Fibroblast of skin of left quadriceps (primary cell): ENCODE measurements around the gene CBX4.

ENCODE experiments used
- DNase-seq, 2 experiments: peaks; one replicate each; pipeline ENCODE4 v3.0.0-alpha.2; 2013; ENCODE audit warnings: low read depth in 2 of 2

Gene CBX4

DNA sequence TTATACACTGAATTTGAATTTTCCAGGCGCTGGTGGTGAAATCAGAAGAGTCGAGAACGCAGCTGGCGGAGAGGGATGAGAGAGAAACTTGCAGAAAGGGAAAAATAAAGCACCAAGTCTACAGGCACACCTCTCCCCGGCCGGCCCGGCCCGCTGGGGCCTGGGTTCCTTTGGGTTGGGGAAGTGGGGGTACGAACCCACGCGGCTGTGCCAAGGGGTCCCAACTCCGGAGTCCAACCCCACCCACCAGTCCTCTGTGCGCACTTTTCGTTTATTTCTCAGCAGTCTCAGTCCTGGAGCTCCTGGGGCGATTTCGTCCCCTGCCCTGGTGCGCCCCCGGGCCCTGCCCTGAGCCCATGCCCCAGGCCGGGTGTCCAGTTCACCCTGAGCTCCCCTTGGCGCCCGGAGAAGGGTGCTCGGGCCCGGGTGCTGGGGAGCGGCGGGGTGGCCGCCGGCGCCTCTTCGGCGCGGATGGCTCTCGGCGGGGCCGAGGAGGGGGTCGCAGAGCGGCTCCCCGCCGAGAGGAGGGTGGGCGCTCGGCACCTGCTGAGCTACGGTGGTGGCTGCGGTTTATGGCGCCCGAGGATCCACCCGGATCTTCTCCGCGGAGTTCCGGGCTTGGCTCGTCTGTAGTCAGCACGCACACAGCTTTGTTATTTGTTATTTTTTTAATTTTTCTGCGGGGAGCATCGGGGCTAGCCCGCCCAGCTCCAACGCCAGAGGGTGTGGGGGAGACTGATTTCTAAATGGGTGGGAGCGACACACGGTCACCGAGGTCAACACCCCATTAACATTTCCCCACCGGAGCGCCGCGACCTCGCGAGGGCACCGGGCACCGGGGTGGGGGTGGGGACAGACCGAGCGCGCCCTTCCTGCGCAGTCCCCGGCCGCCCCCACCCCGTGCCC, 26.6 kb downstream of the CBX4 start:
- DNase-seq: no peak

DNA sequence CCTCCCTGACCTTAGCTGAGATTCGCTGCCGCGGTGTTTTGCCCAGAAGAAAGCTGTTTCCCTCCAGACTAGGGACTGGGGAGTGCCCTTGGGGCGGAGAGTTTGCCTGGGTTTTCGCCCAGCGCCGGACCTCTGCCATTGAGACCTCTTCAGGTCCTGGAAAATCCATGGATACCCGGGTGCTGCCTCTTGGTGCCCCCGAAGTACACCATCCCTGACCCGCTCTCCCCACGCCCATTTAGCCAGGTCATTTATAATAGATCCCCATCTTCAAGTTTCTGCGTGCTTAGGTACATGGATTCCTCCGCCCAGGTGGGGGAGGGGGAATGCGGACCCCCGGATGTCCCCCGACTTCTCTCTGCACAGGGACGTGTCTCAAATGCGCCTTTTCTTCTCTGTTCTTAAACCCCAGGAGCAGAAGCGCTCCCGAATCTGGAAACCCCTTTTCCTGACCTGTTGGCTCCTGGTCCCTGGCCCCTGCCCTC, 27.3 kb downstream of the CBX4 start:
- no peak for DNase-seq

DNA sequence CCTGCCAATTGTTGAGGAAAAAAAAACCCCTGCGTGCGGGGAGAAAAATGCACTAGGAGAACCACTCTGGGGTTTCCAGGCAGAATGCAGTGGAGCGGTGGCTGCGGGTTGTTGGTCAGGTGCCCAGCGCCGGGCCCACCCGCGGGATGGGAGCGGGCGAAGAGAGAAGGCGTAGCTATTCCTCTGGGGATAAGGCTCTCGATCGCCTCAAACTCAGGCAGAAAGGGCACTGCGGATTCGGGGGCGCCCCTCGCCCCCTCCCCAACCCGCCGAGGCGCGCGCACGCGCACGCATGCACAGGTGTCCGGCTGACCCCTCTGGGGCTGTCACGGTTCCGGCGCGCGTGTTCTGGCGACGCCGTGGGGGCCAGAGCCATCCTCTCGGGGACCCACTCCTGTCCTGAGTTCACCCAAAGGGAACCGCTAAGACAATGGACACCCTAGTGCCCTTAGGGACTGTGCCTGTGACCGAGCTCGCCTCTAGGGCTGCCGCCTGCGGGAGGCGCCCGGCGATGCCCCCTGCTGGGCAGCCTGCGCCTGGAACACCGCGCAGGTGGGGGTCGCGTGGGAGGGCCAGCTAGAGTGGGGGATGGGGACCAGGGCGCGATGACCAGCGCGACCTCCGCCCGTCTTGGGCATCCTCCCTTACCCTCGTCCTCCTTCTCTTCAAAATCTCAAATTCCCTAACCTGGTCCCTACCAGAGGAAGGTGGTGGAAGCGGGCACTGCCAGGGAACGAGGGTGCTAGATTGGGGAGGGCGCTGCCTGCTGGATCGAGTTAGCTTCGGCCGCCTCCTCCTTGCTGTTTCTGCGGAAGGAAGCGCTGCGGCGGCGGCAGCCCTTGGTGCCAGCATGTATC, 28.0 kb downstream of the CBX4 start:
- no peak for DNase-seq

DNA sequence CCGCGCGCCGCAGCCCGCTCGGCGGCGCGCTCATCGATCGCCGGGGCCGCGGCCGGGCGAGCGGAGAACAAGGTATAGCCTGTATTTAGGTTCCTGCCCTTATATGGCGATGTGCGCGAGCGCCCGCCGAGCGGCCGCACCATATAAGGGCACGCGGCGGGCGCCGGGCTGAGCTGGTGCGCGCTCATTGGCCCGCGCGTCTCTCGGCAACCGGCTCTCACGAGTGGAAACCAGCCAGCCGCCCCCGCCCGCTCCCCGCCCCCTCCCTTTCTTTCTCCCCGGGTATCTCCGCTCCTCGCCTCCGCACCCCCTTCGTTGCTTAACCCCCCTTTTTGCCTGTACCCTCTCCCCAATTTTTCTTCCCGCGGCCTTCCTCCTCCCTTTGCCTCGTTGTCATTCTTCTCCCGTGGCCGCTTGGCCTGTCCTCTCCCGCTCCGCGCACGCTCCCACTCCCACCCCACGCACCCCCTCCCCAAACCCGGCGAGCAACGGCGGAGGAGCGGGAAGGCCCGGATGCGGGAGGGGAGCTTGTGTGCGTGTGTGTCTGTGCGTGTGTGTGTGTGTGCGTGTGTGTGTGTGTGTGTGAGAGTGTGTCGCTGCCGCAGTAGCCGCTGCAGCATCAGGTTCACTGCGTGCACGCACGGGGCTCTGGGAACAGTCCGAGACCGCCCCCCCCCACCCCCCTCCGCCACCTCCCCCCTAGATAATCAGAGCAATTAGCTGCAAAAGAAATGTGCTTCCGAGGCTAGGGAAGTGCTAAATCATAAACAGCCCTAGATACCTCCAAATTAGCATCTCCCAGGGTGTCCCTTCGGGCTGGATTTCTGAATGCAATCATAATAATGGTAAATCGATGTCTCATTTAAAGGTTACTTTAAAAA, 28.9 kb downstream of the CBX4 start:
- DNase-seq: peak; percentile 31 to 42

DNA sequence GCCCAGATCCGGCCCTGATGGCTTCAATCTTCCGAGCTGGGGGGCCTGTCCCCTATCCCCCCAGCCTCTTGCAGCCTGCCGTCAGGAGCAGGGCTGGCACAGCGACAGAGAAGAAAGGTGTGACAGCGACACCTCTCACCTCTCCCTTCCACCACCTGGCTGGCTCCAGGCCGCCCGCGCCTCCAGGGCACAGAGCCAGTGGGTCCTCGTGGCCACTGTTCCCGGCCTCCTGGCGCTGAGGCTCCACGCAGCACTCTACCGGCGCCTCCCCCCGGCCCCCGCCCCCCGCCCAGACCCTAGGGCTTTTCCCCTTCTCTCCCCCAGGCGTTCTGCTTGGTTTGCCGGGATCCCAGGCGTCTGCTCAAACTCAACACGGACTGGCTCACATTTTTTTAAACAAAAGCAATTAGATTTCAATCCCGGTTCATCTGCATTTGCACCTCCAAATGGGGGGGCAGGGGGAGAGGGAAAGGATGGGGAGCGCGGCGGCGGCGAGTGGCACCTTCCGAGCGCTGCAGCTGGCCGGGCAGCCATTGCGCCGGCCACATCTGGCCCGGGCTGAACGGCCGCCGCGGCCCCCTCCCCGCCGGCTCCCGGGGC, 29.6 kb downstream of the CBX4 start:
- DNase-seq: no peak

DNA sequence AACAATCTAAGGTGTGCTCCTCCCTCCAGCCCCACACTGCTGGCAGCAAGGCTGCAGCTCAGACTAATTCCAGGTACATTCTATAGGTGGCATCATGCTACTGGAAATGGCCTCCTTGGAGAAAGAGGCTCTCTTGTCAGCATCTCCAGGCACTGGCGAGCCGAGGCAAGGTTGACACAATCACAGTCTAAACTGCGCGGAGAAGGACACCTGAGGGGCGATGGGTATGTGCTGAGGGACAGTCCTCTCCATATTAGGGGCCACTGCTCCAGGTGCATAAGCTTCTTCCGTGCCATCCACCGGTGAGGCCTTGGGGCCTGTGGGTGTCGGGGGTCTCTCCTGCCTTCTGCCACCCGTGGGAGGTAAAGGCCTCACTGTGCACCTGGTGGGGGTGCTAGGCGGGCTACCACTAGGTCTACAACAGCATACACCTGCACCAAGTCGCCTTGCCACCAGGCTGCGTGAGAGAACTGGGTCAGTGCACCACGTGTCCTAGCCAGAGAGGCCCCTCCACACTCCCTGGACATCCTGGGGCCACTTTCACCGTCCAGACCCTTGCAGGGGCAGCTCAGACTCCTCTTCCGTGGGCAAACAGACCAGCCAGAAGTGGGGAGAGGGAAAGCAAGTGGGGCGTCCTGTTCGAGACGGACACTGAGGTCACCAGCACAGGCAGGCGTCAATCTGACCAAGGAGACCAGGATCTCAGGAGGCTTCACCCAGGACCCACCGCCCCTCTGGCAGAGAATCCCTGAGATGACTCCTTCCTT, 30.3 kb downstream of the CBX4 start:
- no peak for DNase-seq

DNA sequence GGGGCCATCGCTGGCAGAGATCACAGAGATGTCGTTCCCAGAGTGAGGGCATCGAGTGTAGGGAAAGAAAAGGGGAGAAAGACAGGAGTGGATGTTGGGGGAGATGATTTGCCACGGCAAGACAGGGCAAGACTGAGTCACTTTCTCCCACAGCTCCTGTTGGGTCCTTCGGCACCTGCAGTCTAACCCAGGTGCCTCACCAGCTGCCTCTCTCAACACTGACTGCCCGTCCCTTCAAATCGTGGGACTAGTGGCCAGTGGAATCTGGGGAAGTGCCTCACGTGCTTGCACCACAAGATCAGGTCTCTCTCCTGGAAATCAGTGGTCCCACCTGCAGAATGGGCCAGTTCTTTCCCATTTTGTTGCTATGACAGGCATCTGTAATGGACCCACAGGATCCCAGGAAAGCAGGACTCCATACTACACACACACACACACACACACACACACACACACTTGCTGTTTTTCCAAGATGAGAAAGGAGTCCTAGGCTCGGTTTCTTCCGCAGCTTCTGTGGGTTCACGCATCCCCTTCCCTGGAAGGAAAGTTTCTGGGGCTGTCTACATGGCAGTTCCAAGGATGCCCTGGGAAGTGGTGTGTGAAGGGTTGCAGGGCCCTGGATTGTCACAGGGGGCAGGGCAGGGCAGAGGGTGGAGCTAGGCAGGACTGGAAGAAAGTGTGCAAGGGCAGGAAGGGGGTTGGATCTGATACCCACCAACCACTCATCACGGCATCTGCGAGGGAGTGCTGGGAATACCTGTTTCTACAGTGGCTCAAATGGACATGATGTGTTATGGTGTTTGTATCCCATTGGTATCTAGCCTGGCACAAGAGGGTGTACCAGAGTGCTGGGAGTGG, 32.1 kb downstream of the CBX4 start:
- no peak for DNase-seq

DNA sequence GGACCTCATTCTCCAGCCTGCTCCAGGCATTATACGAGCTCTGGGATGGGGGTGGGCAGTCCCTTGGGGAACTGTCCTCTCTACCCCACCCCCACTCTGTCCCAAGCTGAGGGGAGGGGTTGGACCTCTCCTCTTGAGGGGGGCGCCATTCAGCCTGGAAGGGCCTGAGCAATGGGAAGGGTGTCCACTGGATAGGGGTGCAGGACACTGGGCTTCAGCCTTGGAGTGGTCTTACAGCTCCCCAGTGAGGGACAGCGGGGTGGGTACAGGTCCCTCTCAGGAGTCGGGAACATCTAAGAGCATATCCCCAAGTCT, 32.8 kb downstream of the CBX4 start:
- no peak for DNase-seq

DNA sequence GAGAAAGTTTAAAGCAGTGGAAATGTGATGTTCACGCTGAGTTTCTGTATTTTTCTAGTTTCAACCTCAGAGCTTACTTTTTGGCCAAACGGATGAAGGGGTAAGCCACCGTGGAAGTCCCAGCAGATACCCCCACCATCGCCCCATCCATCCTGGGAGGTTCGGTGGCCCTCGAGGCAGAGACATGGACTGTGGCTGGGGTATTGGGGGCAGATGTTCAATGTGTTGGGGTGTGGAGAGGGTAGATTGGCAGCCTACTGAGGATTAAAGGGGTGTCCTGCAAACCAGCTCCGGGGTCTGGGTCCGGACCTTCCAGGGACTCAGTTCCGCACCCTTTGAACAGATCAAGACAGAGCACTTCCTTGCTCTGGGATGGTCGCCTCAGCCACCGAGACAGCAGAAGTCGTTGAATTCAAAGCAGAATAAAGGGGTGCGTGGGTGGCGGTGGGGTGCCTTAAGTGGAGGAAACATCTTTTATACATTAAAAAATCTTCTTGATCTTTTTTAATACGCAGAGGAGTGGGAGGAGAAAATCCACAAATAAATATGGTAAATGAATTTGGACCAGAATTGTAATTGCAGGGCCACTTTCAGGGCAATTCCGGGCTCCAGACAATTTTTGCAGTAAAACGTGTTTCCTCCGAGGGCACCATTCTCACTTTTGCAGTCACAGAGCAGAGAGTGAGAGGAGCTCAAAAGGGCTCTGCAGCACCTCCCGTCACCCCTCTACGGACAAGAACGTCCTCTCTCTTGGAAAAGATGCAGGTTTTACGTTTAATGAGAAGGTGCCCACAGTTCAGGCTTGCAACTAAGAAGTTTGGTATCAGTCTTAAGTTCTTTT, 34.2 kb downstream of the CBX4 start:
- no peak for DNase-seq

DNA sequence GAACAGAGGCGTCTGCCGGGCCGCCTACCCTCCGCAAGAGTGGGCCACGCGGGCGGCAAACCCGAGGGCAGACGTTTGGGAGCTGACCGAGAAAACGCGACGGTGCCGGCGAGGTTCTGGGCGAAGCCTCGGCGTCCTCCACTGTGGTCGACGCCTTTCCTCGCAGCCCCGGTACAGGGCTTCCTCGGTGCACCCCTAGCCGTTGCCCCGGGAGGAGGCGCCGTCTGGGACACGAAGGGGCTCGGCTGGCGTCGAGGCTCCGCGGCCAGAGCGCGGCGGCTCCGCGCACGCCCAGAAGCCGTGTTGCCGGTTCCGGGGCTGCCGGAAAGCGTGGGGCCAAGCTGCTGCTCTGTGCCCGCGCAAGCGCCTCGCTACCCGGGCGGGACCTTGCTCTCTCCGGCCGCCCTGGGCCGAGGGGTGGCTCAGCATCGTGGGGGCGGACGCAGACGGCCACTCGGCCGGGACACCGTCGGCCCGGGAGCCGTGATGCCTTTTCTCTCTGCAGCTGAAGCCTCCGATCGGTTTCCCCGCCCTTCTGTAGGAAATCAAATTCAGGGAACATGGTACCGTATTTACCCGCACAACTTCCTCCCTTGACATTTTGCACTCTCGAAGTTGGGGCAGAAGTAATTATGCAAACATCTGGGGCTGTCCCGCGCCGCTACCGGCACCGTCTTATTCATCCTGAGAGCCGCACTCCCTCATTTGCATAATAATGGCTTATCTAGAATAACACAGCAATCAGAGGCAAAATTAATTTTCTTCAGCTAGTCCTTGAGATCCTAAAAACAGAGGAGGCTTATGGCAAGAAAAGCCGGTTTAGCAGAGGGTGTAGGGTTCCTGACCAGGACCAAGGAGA, 35.0 kb downstream of the CBX4 start:
- no peak for DNase-seq

DNA sequence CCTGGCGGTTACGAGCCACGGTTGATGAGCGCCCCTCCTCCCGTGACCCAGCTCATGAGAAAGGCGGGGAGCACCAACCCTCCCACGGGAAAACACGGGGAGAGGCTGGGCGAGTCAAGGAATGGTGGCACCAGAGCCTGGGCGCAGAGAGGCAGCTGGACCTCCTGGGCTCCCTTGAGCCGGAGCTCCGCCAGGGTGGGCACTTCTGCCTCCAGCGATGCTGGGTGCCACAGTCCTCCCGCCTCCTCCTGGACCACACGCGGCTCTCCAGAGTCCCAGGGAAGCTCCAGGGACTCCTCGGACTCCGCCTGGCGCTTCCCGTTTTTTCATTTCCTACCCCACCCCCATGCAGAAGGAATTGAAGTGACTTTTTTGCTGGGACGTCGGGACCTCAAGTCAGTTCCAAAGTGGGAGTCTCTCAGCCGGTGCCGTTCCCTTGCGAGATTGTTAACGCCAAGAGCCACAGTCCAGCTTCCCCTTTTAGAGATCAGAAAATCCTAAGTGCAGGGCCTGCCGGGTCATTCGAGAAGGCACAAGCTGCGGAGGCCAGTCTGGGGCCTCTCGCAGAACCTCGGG, 35.7 kb downstream of the CBX4 start:
- no peak for DNase-seq

DNA sequence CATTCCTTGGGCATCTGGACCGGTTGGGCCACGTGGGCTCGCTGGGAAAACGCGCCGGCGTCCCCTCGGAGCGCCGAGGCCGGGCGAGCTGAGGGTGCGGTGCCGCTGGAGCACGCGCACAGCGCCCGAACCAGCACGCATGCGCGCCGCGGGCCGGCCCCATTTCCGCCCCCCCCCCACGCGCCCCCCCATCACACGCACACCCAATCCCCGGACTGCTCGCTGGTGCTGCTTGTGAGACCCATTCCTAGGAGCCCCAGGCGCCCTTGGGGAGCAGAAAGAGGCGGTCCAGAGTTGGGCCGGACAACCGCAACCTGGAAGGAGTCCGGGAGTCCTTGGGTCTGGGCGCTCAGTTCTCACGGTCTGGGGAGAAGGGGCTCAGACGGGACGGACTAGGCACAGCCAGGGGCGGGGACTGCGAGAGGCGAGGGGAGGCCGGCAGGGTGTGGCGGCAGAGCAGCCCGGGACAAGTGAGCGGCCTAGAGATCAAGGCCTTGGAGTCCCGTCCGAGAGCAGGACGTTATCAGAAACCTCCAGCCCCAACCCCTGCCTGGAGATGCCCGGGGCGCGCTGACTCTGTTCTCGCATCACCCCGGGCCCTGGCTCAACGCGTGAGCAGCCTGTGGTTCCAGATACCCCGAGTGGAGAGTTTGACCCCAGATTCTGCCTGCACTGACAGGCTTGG, 36.4 kb downstream of the CBX4 start:
- DNase-seq: no peak

DNA sequence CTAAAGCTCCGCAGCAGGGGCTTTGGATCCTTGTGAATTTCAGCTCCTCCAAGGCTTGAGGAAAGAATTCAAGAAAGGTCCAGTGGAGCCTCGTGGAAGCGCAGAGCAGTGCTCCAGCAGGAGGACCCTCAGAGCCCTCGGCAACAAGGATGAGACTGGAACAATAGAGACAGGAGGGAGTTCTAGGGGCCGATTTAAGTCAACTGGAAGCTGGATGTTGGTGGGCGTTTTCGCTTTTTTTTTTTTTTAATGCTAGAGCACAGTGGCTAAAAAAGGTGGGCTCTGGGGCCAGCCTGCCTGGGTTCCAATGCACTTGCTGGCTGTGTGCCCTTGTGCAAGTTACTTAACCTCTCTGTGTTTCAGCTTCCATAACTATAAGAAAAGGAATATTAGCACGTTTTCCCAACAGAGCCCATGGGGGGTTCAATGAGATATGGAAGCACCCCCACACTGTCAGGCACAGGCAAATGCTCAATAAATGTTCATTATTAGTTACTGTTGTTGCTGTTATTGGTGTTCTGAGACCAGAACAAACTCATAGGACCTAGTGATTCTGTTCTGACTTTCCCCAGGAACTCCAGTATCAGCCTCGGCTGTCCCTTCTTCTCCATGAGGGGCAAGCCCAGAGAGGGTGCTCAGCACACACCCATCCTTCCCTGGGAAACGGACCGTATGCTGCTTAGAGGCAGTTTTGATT, 37.1 kb downstream of the CBX4 start:
- no peak for DNase-seq

DNA sequence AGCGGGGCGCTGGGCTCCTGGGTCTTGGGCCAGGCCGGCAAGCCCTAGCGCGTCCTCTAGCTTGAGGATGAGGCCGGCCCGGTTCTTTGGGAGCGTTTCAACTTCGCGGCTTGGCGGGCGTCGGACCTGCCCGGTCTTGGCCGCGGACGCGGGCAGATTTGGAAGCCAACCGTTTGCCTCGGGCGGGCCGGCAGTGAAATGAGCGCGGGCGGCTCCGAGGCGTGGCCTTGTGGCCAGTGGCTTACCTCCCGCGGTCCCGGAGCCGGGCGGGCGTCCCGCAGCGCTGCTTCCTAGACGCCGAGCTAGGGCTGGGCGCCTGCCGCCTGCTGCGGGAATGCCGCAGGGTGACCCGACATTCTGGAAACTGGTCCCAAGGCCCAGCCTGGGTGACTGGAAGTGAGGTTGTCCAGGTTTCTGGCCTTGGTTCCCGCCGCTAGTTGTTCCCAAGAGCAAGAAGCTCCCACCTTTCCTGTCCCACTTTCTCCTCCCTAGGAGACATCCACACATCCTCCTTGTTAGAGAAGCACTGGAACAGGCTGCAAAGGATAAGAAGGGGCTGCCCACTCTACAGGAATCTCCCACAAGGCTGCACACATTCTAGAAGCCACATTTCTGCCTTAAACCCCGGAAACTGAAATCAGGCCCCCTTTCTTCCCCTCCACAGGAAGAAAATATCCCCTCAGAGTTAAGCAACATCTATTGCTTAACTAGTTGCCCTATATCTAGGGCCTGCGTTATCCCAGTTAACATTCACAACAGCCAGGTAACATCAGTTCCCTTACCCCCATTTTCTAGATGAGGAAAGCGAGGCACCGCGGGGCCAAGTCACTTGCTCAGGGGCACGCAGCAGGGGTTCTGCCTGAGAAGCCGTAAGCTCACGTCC, 37.8 kb downstream of the CBX4 start:
- DNase-seq: no peak
